Endothelial cell (in vitro differentiated cells): ENCODE data around the gene CAMTA1. TPM values are rescaled to one million over a fixed set of nuclear protein-coding genes. Genes with fewer than 3 reads are reported as not detected.
"Not testable (repeated sequence)": the region's sequence is repeated elsewhere in the genome, so short reads cannot be mapped to it uniquely, and the experiment has no call there.

Experiments
- DNase-seq: peaks from one replicate; pipeline ENCODE4 v3.0.0; 2021; ENCODE audit warnings: low spot score
- H3K27ac Mint-ChIP-seq: one replicate; pipeline ENCODE4 v1.8.0; 2021; ENCODE audit warnings: mixed read lengths, inconsistent platforms; ENCODE audit not compliant: unreplicated experiment
- H3K27me3 Mint-ChIP-seq: one replicate; pipeline ENCODE4 v1.8.0; 2021; ENCODE audit warnings: mild to moderate bottlenecking, moderate library complexity, mixed read lengths, inconsistent platforms; ENCODE audit not compliant: unreplicated experiment
- H3K36me3 Mint-ChIP-seq: one replicate; pipeline ENCODE4 v1.8.0; 2021; ENCODE audit warnings: mild to moderate bottlenecking, low read depth, mixed read lengths, inconsistent platforms; ENCODE audit not compliant: unreplicated experiment
- H3K4me1 Mint-ChIP-seq: one replicate; pipeline ENCODE4 v1.8.0; 2021; ENCODE audit warnings: mild to moderate bottlenecking, mixed read lengths, inconsistent platforms; ENCODE audit not compliant: unreplicated experiment
- H3K4me3 Mint-ChIP-seq: one replicate; pipeline ENCODE4 v1.8.0; 2021; ENCODE audit warnings: mild to moderate bottlenecking, mixed read lengths, inconsistent platforms; ENCODE audit not compliant: unreplicated experiment
- H3K9me3 Mint-ChIP-seq: one replicate; pipeline ENCODE4 v1.8.0; 2021; ENCODE audit warnings: mixed read lengths, inconsistent platforms; ENCODE audit not compliant: unreplicated experiment
- CTCF ChIP-seq: fragments of 200-600 bp; sonication (generic); IDR thresholded peaks from one replicate; pipeline ENCODE4 v1.5.0; 2021; ENCODE audit warnings: antibody characterized with exemption; ENCODE audit not compliant: unreplicated experiment
- total RNA-seq: library from RNA; stranded (reverse); fragmentation: NEBNext Ultra II Directional; extraction: Animal tissue kit (Norgen Biotek cat#: 25700); gene quantifications from one replicate; pipeline ENCODE4 v1.2.1, GENCODE V29; 2021; ENCODE audit not compliant: unreplicated experiment

CAMTA1 gene
- total RNA-seq, 1 donor from 2014 or later, result 87.3 TPM

- peaks cover 7% of the 10 kb centered on the region for H3K9me3 Mint-ChIP-seq
- H3K36me3 Mint-ChIP-seq, result peaks cover 4% of the 10 kb centered on the region
- H3K4me1 Mint-ChIP-seq, result peaks cover 38% of the 10 kb centered on the region
- TF ChIP-seq CTCF, result no peak
- no peak for DNase-seq
- no peak overlapping the region for H3K4me3 Mint-ChIP-seq
- peaks cover 5% of the 10 kb centered on the region for H3K27me3 Mint-ChIP-seq
- no peak overlapping the region for H3K27ac Mint-ChIP-seq
These were observed 130.8 kb downstream of the CAMTA1 start for GRCh38 chr1:6915999-6916565.

GRCh38 chr1:6917067-6917466, 131.8 kb downstream of the CAMTA1 start:
- Mint-ChIP-seq H3K36me3 (peaks cover 4% of the 10 kb centered on the region), H3K4me1 (peaks cover 28% of the 10 kb centered on the region), H3K9me3 (peaks cover 11% of the 10 kb centered on the region), H3K27me3 (peaks cover 5% of the 10 kb centered on the region), H3K27ac (no peak overlapping the region), H3K4me3 (no peak overlapping the region)
- no peak for TF ChIP-seq CTCF
- DNase-seq, result no peak

- no peak overlapping the region for H3K27ac Mint-ChIP-seq
- DNase-seq, result no peak
These were observed 133.1 kb downstream of the CAMTA1 start for GRCh38 chr1:6918186-6918924.

GRCh38 chr1:6918925-6919511, 133.8 kb downstream of the CAMTA1 start:
- Mint-ChIP-seq H3K27me3 (peaks cover 5% of the 10 kb centered on the region), H3K9me3 (peaks cover 7% of the 10 kb centered on the region), H3K4me1 (peaks cover 14% of the 10 kb centered on the region), H3K36me3 (no peaks in the 10 kb centered on the region), H3K4me3 (no peak overlapping the region), H3K27ac (no peak overlapping the region)
- TF ChIP-seq CTCF, result no peak
- no peak for DNase-seq

More at GRCh38 chr1:6918186-6918924, 133.1 kb downstream of the CAMTA1 start:
- TF ChIP-seq CTCF, result no peak
- Mint-ChIP-seq H3K9me3 (peaks cover 11% of the 10 kb centered on the region), H3K4me3 (no peak overlapping the region), H3K4me1 (peaks cover 17% of the 10 kb centered on the region), H3K36me3 (peaks cover 4% of the 10 kb centered on the region), H3K27me3 (peaks cover 5% of the 10 kb centered on the region)

- not testable (repeated sequence) for H3K9me3 Mint-ChIP-seq, DNase-seq, H3K4me3 Mint-ChIP-seq, H3K27me3 Mint-ChIP-seq, H3K36me3 Mint-ChIP-seq, H3K4me1 Mint-ChIP-seq, H3K27ac Mint-ChIP-seq
These were observed 136.3 kb downstream of the CAMTA1 start for GRCh38 chr1:6921506-6921905.
